Progenitor cell of endocrine pancreas (in vitro differentiated cells): ENCODE results near the gene ATF1. TPM values are rescaled to one million over a fixed set of nuclear protein-coding genes. Genes with fewer than 3 reads are reported as not detected.
"Not testable (repeated sequence)": the region's sequence is repeated elsewhere in the genome, so short reads cannot be mapped to it uniquely, and the experiment has no call there.

Source experiments
- DNase-seq: peaks from one replicate; pipeline ENCODE4 v3.0.0; 2021; ENCODE audit warnings: low spot score; ENCODE audit not compliant: unreplicated experiment
- H3K27ac Mint-ChIP-seq: 2 replicates; pipeline ENCODE4 v1.8.0; 2021; ENCODE audit warnings: mild to moderate bottlenecking, moderate library complexity, mixed read lengths
- H3K27me3 Mint-ChIP-seq: 2 replicates; pipeline ENCODE4 v1.8.0; 2021; ENCODE audit warnings: mixed read lengths
- H3K36me3 Mint-ChIP-seq: 2 replicates; pipeline ENCODE4 v1.8.0; 2022; ENCODE audit warnings: mixed read lengths; ENCODE audit not compliant: insufficient read depth
- H3K4me1 Mint-ChIP-seq: 2 replicates; pipeline ENCODE4 v1.8.0; 2021; ENCODE audit warnings: low read depth, mixed read lengths
- H3K4me3 Mint-ChIP-seq: 2 replicates; pipeline ENCODE4 v1.8.0; 2021; ENCODE audit warnings: low read depth, mild to moderate bottlenecking, moderate library complexity, mixed read lengths
- H3K9me3 Mint-ChIP-seq: 2 replicates; pipeline ENCODE4 v1.8.0; 2021; ENCODE audit warnings: low read depth, mixed read lengths
- total RNA-seq: library from RNA; stranded (reverse); gene quantifications from 2 replicates; pipeline ENCODE4 v1.2.1, GENCODE V29; 2021
- TF ChIP-seq, protein P1 (sequence below): fragments of 200-600 bp; sonication (generic); IDR thresholded peaks from one replicate; pipeline ENCODE4 v1.5.0; 2021; ENCODE audit warnings: antibody characterized with exemption, mild to moderate bottlenecking; ENCODE audit not compliant: unreplicated experiment

Gene ATF1
- total RNA-seq, 1 donor from 2014 or later = 30.1 TPM

DNA sequence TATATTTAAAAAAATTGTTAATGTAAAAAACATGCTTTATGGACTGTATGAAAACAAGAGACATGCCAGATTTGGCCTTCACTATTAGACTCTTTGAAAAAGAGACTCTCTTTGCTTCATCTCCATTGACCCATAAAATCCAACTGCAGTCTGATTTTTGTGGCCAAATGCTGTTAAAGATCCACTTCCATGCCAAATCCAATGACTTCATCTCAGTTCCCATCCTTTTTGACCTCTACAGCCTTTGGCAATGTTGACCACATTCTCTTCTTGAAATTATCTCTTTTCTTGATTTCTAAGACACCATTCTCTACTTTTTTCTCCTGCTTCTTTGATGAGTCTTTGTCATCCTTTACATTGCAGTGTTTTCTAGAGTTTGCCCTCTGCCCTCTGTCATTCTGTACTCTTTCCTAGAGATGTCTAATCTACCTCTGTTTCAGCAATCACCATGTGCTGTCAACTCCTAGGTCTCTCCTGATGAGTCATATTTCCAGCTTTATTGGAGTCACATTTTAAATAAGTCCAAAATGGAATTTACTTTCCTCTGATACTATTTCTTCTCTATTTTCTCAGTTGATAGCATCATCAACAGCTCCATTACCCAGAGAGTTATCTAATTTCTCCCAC is 81.2 kb downstream of the ATF1 start:
- peaks cover 6% of the 10 kb centered on the region for H3K4me1 Mint-ChIP-seq
- TF ChIP-seq, protein P1, sequence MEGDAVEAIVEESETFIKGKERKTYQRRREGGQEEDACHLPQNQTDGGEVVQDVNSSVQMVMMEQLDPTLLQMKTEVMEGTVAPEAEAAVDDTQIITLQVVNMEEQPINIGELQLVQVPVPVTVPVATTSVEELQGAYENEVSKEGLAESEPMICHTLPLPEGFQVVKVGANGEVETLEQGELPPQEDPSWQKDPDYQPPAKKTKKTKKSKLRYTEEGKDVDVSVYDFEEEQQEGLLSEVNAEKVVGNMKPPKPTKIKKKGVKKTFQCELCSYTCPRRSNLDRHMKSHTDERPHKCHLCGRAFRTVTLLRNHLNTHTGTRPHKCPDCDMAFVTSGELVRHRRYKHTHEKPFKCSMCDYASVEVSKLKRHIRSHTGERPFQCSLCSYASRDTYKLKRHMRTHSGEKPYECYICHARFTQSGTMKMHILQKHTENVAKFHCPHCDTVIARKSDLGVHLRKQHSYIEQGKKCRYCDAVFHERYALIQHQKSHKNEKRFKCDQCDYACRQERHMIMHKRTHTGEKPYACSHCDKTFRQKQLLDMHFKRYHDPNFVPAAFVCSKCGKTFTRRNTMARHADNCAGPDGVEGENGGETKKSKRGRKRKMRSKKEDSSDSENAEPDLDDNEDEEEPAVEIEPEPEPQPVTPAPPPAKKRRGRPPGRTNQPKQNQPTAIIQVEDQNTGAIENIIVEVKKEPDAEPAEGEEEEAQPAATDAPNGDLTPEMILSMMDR = no peak
- DNase-seq = no peak
- peaks cover 7% of the 10 kb centered on the region for H3K9me3 Mint-ChIP-seq
- H3K27me3 Mint-ChIP-seq = no peaks in the 10 kb centered on the region
- no peak overlapping the region for H3K4me3 Mint-ChIP-seq
- no peaks in the 10 kb centered on the region for H3K36me3 Mint-ChIP-seq
- H3K27ac Mint-ChIP-seq = no peak overlapping the region

DNA sequence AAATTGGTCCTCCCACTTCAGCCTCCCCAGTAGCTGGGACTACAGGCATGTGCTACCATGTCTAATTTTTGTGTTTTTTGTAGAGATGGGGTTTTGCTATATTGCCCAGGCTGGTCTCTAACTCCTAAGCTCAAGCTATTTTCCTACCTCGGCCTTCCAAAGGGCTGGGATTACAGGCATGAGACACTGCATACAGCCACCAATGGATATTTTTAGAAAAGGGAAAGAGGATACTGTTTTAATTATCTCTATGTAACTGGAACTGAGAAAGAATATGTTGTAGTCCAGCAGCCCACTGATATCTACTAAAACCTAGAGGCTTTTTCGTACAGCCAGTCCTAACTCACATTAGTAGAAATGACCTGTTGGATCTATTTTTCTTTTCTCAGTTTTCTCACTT is 85.1 kb downstream of the ATF1 start:
- Mint-ChIP-seq H3K27ac (no peak overlapping the region), H3K27me3 (no peaks in the 10 kb centered on the region)

DNA sequence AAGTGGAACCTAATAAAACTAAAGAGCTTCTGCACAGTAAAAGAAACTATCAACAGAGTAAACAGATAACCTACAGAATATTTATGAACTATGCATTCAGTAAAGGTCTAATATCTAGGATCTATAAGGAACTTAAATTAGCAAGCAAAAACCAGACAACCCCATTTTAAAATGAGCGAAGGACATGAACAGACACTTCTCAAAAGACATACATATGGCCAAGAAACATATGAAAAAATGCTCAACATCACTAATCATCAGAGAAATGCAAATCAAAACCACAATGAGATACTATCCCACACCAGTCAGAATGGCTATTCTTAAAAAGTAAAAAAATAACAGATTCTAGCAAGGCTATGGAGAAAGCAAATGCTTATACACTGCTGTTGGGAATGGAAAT is 91.3 kb downstream of the ATF1 start:
- not testable (repeated sequence) for H3K4me1 Mint-ChIP-seq, DNase-seq, H3K9me3 Mint-ChIP-seq, H3K27ac Mint-ChIP-seq, H3K36me3 Mint-ChIP-seq, H3K27me3 Mint-ChIP-seq, H3K4me3 Mint-ChIP-seq

More for the DNA sequence above, 85.1 kb downstream of the ATF1 start:
- Mint-ChIP-seq H3K4me1 (no peaks in the 10 kb centered on the region), H3K4me3 (no peak overlapping the region), H3K36me3 (no peaks in the 10 kb centered on the region), H3K9me3 (no peaks in the 10 kb centered on the region)
- TF ChIP-seq, protein P1 = no peak
- DNase-seq = no peak

DNA sequence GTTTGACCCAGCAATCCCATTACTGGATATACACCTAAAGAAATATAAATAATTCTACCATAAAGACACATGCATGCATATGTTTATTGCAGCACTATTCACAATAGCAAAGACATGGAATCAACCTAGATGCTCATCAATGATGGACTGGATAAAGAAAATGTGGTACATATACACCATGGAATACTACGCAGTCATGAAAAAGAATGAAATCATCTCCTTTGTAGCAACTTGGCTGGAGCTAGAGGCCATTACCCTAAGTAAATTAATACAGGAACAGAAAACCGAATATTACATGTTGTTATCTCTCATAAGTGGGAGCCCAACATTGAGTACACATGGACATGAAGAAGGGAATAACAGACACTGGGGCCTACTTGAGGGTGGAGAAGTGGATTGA is 91.8 kb downstream of the ATF1 start:
- not testable (repeated sequence) for H3K9me3 Mint-ChIP-seq, H3K36me3 Mint-ChIP-seq, H3K27ac Mint-ChIP-seq, H3K4me3 Mint-ChIP-seq, H3K27me3 Mint-ChIP-seq, H3K4me1 Mint-ChIP-seq, DNase-seq

DNA sequence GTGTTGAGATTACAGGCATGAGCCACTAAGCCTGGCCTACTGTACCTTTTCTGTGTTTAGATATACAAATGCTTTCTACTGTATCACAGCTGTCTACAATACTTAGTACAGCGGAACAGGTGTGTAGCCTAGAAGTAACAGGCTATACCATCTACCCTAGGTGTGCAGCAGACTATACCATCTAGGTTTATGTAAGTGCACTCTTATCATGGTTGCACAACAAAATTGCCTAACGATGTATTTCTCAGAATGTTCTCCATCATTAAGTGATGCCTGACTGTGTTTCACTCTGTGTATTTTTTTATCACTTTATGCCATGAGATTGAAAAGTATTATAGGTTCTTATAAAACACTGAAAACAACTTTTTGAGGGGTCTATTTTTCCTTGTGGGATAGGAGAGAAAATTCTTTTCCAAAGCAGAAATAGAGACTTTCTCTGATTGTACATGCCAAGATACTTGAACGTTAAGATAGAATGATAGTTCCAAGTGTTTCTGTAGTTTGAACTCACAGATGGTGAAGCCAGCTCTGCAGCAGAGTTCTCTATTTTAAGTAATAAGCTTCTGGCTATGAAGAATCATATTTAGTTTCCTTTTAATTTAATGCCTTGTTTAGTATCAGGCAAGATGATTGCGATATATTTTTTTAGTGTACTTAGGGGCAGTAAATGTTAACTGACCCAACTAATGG is 95.9 kb downstream of the ATF1 start:
- no peaks in the 10 kb centered on the region for H3K27me3 Mint-ChIP-seq
- peaks cover 4% of the 10 kb centered on the region for H3K9me3 Mint-ChIP-seq
- H3K4me1 Mint-ChIP-seq = no peaks in the 10 kb centered on the region
- H3K36me3 Mint-ChIP-seq = no peaks in the 10 kb centered on the region
- TF ChIP-seq, protein P1 = no peak
- H3K27ac Mint-ChIP-seq = no peak overlapping the region
- DNase-seq = no peak
- H3K4me3 Mint-ChIP-seq = no peak overlapping the region

DNA sequence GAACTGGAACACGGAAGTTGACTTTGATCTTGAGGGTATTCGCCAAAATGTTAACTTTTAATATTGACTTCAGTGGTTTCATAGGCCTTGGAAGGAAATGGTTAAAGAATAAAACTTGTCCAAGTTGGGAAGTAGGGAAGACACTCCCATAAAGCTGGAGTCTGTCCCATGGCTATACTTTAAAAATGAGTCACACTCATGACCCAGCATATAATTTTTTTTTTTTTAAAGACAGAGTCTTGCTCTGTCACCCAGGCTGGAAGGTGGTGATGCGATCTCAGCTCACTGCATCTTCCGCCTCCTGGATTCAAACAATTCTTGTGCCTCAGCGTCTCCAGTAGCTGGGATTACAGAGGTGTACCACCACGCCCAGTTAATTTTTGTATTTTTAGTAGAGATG is 98.4 kb downstream of the ATF1 start:
- H3K27me3 Mint-ChIP-seq = no peaks in the 10 kb centered on the region
- TF ChIP-seq, protein P1 = no peak
- H3K27ac Mint-ChIP-seq = no peak overlapping the region
- peaks cover 2% of the 10 kb centered on the region for H3K36me3 Mint-ChIP-seq
- H3K4me3 Mint-ChIP-seq = no peak overlapping the region
- no peaks in the 10 kb centered on the region for H3K4me1 Mint-ChIP-seq
- peaks cover 14% of the 10 kb centered on the region for H3K9me3 Mint-ChIP-seq
- no peak for DNase-seq
